ENCODE data around the gene CACNG6.

- TF ChIP-seq CTCF (IDR thresholded peaks at IDR 0.05), result no peak
- TF ChIP-seq POLR2A (IDR thresholded peaks at IDR 0.05), result no peak
Observed at GRCh38 chr19:54001496-54001895, 10.1 kb downstream of the CACNG6 start.
